NOMO-1 treated with DMSO at 0.1 percent for 48 hours (cell line): ENCODE measurements around the gene UCK1.
"Not testable (repeated sequence)": the region's sequence is repeated elsewhere in the genome, so short reads cannot be mapped to it uniquely, and the experiment has no call there.

Experiments
- DNase-seq: peaks from one replicate; lab custom pipeline; 2025; ENCODE audit not compliant: unreplicated experiment; lab: John Stamatoyannopoulos, UW

UCK1 gene

DNA sequence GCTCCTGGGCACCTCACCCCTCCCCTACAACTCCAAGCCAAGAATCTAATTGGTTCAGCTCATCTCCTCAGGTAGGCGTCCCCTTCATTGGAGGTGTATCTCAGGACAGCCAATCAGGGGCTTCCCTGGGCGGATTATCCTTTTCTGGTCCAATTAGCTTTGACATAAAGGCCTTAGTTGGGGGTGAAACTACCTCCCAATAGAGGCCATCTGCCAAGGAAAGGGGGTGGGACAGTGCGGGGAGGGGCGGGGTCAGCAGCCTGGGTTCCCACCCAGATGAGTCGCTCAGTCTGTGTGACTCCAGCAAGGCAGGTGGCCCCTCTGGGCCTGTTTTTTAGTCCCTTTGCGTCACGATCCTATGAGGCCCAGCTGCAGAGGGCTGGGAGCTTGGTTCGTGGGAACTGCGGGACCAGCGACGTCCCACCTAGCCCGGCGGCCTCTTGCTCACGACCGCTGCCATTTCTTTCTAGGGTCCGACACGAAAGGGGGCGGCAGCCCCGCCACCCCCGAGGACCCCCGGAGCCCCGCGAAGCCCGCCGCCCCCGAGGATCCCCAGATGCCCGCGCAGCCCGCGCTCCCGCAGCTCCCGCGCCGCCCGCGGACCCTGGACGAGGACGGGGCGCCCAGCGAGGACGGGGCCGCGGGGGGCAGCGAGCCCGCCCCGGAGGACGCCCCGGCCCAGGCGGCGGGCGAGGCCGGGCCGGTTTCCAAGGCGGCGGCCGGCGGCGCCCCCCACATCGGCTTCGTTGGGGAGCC, 23.2 kb upstream of the UCK1 start:
- no peak for DNase-seq

GRCh38 chr9:131552030-131552429, 21.0 kb upstream of the UCK1 start:
- DNase-seq: no peak

DNA sequence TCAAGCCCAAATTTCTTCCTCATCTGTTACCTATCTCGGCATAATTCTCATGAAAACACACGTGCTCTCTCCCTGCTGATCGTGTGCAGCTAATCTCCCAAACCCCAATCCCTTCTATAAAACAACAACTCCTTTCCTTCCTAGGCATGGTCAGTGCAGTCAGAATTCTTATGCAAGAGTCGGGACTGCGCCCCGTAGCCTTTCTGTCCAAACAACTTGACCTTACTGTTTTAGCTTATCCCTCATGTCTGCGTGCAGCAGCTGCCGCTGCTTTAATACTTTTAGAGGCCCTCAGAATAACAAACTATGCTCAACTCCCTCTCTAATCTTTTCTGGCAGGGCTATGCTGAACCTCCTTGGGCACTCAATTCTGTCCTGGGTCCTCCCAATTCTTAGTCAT, 19.4 kb upstream of the UCK1 start:
- DNase-seq: not testable (repeated sequence)

- not testable (repeated sequence) for DNase-seq
These were observed 18.1 kb upstream of the UCK1 start for GRCh38 chr9:131549186-131549585.

DNA sequence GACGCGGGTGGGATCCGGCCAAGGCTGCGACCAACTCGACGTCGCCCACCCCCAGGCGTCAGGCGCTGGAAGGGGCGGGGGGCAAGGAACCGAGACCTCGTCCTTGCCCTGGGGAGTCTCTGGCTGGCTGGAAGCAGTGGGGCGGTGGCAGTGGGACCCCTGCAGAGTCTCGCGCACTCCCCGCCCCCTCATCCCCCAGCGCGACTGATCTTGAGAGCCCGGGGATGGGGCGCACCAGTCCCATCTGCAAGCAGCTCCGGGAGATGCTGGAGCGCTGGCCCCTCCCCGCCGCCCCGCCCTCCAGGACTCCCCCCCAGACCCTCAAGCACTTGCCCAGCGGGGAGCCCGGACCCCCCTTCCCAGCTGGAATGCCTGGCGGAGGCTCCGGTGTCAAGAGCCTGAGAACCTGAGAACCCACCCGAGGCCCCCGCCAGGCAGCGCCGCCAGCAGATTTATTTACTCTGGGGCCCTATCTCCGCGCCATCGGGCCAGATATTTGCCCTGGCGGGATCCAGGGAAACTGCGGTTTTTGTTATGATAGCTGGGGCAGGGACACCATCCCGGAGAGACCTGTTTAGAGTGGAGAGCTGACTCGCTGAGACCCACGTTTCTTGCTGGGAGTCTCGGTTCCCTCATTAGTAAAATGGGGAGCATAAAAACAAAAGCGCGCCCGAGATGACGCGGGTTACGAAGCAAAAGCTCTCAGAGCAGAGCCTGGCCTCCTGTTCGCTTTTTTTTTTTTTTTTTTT, 15.4 kb upstream of the UCK1 start:
- no peak for DNase-seq

GRCh38 chr9:131545786-131546335, 14.8 kb upstream of the UCK1 start:
- no peak for DNase-seq

GRCh38 chr9:131545003-131545785, 14.1 kb upstream of the UCK1 start, which contains the start of gene PRRT1B:
Gene PRRT1B (plus strand): TSS chr9:131545523. CDS start chr9:131545616, 93 bp downstream.
- DNase-seq: no peak

DNA sequence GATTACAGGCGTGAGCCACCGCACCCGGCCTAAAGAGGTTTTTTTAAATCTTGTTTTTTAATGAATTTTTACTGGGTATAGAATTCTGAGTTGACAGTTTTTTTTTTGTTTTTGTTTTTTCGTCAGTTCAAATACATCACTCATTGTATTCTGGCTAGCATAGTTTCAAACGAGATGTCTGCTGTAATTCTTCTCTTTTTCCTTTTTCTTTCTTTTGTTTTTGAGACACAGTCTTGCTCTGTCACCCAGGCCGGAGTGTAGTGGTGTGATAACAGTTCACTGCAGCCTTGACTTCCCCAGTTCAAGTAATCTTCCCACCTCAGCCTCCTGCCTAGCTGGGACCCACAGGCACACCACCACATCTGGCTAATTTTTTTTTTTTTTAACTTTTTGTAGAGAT, 12.1 kb upstream of the UCK1 start:
- no peak for DNase-seq

DNA sequence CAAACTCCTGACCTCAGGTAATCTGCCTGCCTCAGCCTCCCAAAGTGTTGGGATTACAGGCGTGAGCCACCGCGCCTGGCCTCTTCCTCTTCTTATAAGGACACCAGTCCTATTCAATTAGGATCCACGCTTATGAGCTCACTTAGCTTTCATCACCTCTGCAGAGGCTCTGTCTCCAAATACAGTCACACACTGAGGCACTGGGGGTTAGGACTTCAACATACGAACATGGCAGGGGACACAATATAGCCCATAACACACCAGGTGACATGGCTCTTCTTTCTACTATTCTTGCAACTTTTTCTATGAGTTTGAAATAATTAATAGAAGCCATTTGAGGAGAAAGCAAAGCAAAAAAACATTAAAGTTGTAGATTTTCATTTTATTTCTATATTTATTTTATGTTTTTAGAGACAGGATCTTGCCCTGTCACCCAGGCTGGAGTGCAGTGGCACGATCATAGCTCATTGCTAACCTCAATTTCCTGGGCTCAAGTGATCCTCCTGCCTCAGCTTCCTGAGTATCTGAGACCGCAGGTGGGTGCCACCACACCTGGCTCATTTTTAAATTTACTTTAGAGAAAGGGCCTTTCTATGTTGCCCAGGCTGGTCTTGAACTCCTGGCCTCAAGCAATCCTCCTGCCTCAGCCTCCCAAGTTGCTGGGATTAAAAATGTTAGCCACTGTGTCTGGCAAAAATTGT, 8.3 kb upstream of the UCK1 start:
- DNase-seq: no peak

DNA sequence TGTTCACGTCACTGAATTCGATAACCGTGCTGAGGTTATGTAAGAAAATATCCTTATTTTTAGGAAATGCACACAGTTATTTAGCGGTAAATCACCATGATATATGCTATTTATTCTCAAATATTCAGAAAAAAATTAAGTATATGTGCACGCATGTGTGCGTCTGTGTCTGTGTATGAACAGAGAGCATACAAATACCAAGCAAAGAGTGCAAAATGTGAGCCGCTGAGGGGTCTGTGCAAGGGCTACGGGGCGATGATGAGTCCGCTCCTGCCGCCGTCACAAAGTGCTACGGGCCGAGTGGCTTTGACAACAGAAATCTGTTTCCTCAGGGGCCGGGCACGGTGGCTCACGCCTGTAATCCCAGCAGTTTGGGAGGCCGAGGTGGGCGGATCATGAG, 6.9 kb upstream of the UCK1 start:
- no peak for DNase-seq

- no peak for DNase-seq
These were observed 3.7 kb upstream of the UCK1 start for GRCh38 chr9:131534721-131535237.

DNA sequence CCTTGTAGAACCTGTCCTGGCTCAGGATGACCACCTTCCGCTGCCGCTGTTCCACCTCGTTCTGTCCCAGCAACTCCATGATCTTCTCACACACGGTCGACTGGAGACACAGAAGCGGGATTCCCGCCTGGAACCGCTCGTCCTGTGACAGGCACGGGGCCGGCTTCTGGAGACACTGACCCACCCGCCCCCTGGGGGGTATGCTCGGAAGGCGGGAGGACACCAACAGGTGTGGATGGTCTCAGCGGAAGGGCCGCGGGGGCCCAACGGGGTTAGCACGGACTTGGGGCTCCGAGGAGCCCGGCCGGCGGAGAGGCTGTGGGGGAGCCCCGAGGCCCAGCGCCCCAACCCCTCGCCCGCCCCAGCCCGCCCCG, 530 bp downstream of the UCK1 start:
- peak; percentile 8 for DNase-seq

DNA sequence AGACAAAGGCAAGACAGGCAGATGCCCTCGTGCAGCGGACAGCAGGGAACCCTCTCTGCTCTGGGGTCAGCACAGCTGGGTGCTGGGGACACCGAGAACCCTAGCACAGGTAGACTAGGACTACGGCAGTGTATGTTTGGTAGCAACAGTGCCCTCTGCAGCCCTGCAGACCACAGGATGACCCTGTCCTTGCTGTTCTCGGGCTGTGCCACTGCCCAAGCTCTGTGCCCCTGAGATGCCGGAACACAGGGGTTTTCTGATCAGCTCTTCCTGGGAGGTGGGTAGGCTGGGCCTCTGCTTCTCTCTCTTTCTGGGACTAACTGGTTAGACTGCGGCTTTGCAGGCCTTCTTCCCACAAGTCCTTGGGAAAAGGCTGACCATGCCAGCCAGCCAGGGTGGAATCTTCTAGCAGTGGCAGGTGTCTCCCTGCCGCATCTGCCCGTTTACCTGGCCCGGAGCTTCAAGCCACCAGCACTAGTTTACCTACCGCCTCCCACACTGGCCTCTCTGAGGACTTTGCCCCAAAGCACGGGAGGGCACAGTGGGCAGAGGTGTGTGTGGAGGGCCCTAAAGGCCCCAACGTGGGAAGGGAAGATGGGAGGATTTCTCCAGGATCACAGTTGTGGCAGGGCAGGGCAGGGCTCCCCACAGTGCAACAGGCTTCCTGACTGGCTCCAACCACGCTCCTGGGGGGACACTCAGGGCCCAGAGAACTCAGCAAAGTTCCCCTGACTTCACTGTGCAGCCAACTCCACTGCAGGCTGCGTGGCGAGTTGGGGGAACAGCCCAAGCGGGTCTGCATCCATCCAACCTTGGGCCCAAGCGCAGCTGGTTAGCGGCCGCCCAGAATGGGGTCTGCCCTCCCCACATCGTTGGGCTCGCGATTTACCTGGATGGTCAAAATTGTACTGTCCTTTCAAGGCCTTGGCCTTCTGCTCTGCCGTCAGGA, 1.2 kb downstream of the UCK1 start:
- DNase-seq: no peak

DNA sequence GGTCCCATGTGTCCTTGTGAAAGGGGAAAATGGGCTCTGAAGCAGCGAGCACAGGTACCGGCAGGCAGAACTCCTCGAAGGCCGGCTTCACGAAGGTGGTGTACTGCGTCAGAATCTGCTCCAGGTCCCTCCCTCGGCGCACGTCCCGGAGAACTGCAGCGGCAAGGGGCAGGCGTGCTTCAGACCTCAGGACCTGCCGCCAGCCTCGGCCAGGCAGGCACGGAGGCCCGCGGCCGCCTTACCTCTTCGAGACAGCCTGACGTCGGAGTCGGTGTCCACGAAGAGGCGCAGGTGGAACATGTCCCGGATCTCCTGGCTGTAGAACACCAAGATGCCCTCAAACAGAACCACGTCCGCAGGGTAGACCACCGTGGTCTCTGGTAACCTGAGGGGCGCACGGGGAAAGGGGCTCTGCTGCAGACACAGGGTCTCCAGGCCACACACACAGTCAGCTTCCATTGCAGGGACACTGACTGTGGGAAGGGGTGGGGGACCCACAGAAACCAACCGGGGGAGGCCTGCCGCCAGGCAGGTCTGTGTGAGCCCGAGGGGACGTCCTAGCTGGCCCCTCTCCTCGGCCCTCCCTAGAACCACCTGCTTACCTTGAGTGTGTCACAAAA, 2.1 kb downstream of the UCK1 start:
- DNase-seq: no peak

GRCh38 chr9:131528186-131528585, 2.9 kb downstream of the UCK1 start:
- no peak for DNase-seq

GRCh38 chr9:131525643-131526565, 5.2 kb downstream of the UCK1 start:
- DNase-seq: no peak

GRCh38 chr9:131524665-131525315, 6.3 kb downstream of the UCK1 start:
- DNase-seq: no peak
